Keratinocyte (primary cell): ENCODE results near the gene IMPACT. TPM values are rescaled to one million over a fixed set of nuclear protein-coding genes. Genes with fewer than 3 reads are reported as not detected.

Experiments used
- DNase-seq: peaks from one replicate; pipeline ENCODE4 v3.0.0-alpha.2; 2011; ENCODE audit warnings: low read depth, missing footprints, low spot score
- FAIRE-seq: peaks from 2 replicates; lab custom pipeline; 2011; peaks lifted over from hg19 to GRCh38; lab: Jason Lieb, UNC
- H2AFZ ChIP-seq: 2 replicates; pipeline ENCODE4 v1.6.0; 2012; ENCODE audit warnings: low read length, control low read depth, inconsistent platforms; ENCODE audit not compliant: control insufficient read depth
- H3K27ac ChIP-seq: 2 replicates; pipeline ENCODE4 v1.5.1; 2011; ENCODE audit warnings: low read length; ENCODE audit not compliant: control insufficient read depth, insufficient read depth
- H3K27me3 ChIP-seq: 3 replicates; pipeline ENCODE4 v1.6.0; 2011; ENCODE audit warnings: low read length; ENCODE audit not compliant: control insufficient read depth, insufficient read depth; ENCODE audit errors: extremely low read depth
- H3K36me3 ChIP-seq, 2 experiments: 2 replicates in 1 of 2; 3 replicates in 1 of 2; pipeline ENCODE4 v1.5.1; 2011; ENCODE audit warnings: low read length in 2 of 2, mild to moderate bottlenecking in 1 of 2; ENCODE audit not compliant: control insufficient read depth in 2 of 2, insufficient read depth in 2 of 2; ENCODE audit errors: extremely low read depth in 1 of 2
- H3K4me1 ChIP-seq: 3 replicates; pipeline ENCODE4 v1.5.1; 2011; ENCODE audit warnings: low read length; ENCODE audit not compliant: control insufficient read depth, insufficient read depth; ENCODE audit errors: extremely low read depth
- H3K4me2 ChIP-seq: 3 replicates; pipeline ENCODE4 v1.6.0; 2011; ENCODE audit warnings: low read depth, low read length; ENCODE audit not compliant: control insufficient read depth, insufficient read depth; ENCODE audit errors: extremely low read depth
- H3K4me3 ChIP-seq, 3 experiments: fragments of 200-600 bp in 1 of 3; sonication (generic) in 1 of 3; 2 replicates in 2 of 3; 3 replicates in 1 of 3; pipeline ENCODE4 v1.5.1; 2011 to 2016; ENCODE audit warnings: low read length in 3 of 3, mild to moderate bottlenecking in 3 of 3, control low read depth in 2 of 3, inconsistent platforms in 1 of 3, low read depth in 1 of 3, mixed read lengths in 1 of 3, mixed run types in 1 of 3, moderate library complexity in 1 of 3; ENCODE audit not compliant: control insufficient read depth in 2 of 3, insufficient read depth in 2 of 3; ENCODE audit errors: extremely low read depth in 1 of 3
- H3K79me2 ChIP-seq: 2 replicates; pipeline ENCODE4 v1.6.0; 2012; ENCODE audit warnings: low read length; ENCODE audit not compliant: control insufficient read depth, insufficient read depth
- H3K9ac ChIP-seq: 3 replicates; pipeline ENCODE4 v1.6.0; 2011; ENCODE audit warnings: low read length; ENCODE audit not compliant: control insufficient read depth, insufficient read depth; ENCODE audit errors: extremely low read depth
- H3K9me1 ChIP-seq: 3 replicates; pipeline ENCODE4 v1.6.0; 2011; ENCODE audit warnings: low read length; ENCODE audit not compliant: control insufficient read depth, insufficient read depth; ENCODE audit errors: extremely low read depth
- H3K9me3 ChIP-seq: 2 replicates; pipeline ENCODE4 v1.5.1; 2012; ENCODE audit warnings: low read depth, low read length; ENCODE audit not compliant: control insufficient read depth
- H4K20me1 ChIP-seq: 3 replicates; pipeline ENCODE4 v1.6.0; 2011; ENCODE audit warnings: low read length; ENCODE audit not compliant: control insufficient read depth, insufficient read depth; ENCODE audit errors: extremely low read depth
- CTCF ChIP-seq, 3 experiments: IDR thresholded peaks in 1 of 3; conservative IDR thresholded peaks in 1 of 3; optimal IDR thresholded peaks in 1 of 3; 2 replicates in 2 of 3; 3 replicates in 1 of 3; pipeline versions ENCODE3 to v1.5.1; 2011; ENCODE audit warnings: low read length in 3 of 3, mild to moderate bottlenecking in 3 of 3, moderate library complexity in 2 of 3, control low read depth in 1 of 3, inconsistent platforms in 1 of 3; ENCODE audit not compliant: insufficient read depth in 2 of 3; ENCODE audit errors: extremely low read depth in 1 of 3
- EZH2 ChIP-seq: IDR thresholded peaks from one replicate; pipeline ENCODE4 v1.6.1; 2012; ENCODE audit warnings: inconsistent platforms, mild to moderate bottlenecking, low read length, moderate library complexity
- dilution Hi-C: fragments of 300-500 bp; cut with MboI; formaldehyde crosslinking; loops from one replicate; pipeline ENCODE4 v1.7.0; 2020; ENCODE audit warnings: low sequenced_read_pairs; ENCODE audit not compliant: extremely low pct_ligation_motif_present
- polyA plus RNA-seq, 5 experiments: library from polyadenylated mRNA; depleted of rRNA in 3 of 5; stranded (reverse) in 3 of 5; stranded (forward) in 1 of 5; unstranded in 1 of 5; fragments of >200 nt; gene quantifications; 1 replicate in 1 of 5; 2 replicates in 3 of 5; 3 replicates in 1 of 5; pipeline versions ENCODE4 v1.2.1 to v1.2.3, GENCODE V29; 2011 to 2012; ENCODE audit warnings: missing spikeins in 2 of 5, low read depth in 1 of 5, low replicate concordance in 1 of 5

Gene IMPACT
- polyA plus RNA-seq, 1 donor (not counting 4 experiments of a cell fraction or from before 2014, with no cell fraction given): 35.3 TPM

GRCh38 chr18:24417480-24417879 lies 9.0 kb upstream of the IMPACT start:
- H3K9me1 ChIP-seq: no peaks in the 10 kb centered on the region
- H3K27me3 ChIP-seq: no peaks in the 10 kb centered on the region
- H4K20me1 ChIP-seq: no peaks in the 10 kb centered on the region
- no peaks in the 10 kb centered on the region for H3K79me2 ChIP-seq
- no peak for FAIRE-seq
- H3K36me3 ChIP-seq: no peaks in the 10 kb centered on the region
- H3K4me1 ChIP-seq: peaks cover 6% of the 10 kb centered on the region
- H3K9me3 ChIP-seq: no peaks in the 10 kb centered on the region
- no peak overlapping the region for H3K4me3 ChIP-seq
- no peak overlapping the region for H3K27ac ChIP-seq
- dilution Hi-C loops: no loop called here
- H2AFZ ChIP-seq: no peak overlapping the region
- H3K4me2 ChIP-seq: no peak overlapping the region
- no peak for DNase-seq
- TF ChIP-seq EZH2: no peak
- TF ChIP-seq CTCF (optimal IDR thresholded peaks at IDR 0.05 in 1 of 3, IDR thresholded peaks at IDR 0.05 in 1 of 3, conservative IDR thresholded peaks at IDR 0.05 in 1 of 3; ENCODE audit: extremely low read depth in 1 of 3, insufficient read depth in 2 of 3, low read length in 3 of 3): no peak
- no peak overlapping the region for H3K9ac ChIP-seq

- peak overlapping the region; percentile 43 for H2AFZ ChIP-seq
- FAIRE-seq (no peak), DNase-seq (no peak)
- no peaks in the 10 kb centered on the region for H3K9me1 ChIP-seq
- no peak overlapping the region for H3K4me2 ChIP-seq
- H3K9ac ChIP-seq: no peak overlapping the region
- H3K79me2 ChIP-seq: no peaks in the 10 kb centered on the region
- H3K36me3 ChIP-seq: no peaks in the 10 kb centered on the region
- no peaks in the 10 kb centered on the region for H3K27me3 ChIP-seq
- H3K9me3 ChIP-seq: no peaks in the 10 kb centered on the region
- H3K4me1 ChIP-seq: peaks cover 6% of the 10 kb centered on the region
- no peak overlapping the region for H3K27ac ChIP-seq
- TF ChIP-seq CTCF (optimal IDR thresholded peaks at IDR 0.05 in 1 of 3, IDR thresholded peaks at IDR 0.05 in 1 of 3, conservative IDR thresholded peaks at IDR 0.05 in 1 of 3; ENCODE audit: extremely low read depth in 1 of 3, insufficient read depth in 2 of 3, low read length in 3 of 3) (no peak), EZH2 (no peak)
- dilution Hi-C loops: no loop called here
- H4K20me1 ChIP-seq: no peaks in the 10 kb centered on the region
- H3K4me3 ChIP-seq: no peak overlapping the region
These were observed 5.9 kb upstream of the IMPACT start for GRCh38 chr18:24420551-24420950.
